H1 (cell line): ENCODE data around the gene DDR2. TPM values are rescaled to one million over a fixed set of nuclear protein-coding genes. Genes with fewer than 3 reads are reported as not detected.
"Not testable (repeated sequence)": the region's sequence is repeated elsewhere in the genome, so short reads cannot be mapped to it uniquely, and the experiment has no call there.

Experiments used
- CTCF ChIA-PET: fragments of 300-600 bp; sonication (Branson Sonifier 250); formaldehyde crosslinking; loops from one replicate; lab custom pipeline; 2021; ENCODE audit not compliant: partially characterized antibody; lab: Charles Lee
- POLR2A ChIA-PET: fragments of 300-600 bp; sonication (Branson Sonifier 250); formaldehyde crosslinking; loops from one replicate; lab custom pipeline; 2021; ENCODE audit warnings: inconsistent platforms; ENCODE audit not compliant: partially characterized antibody; lab: Charles Lee
- DNase-seq, 2 experiments: peaks; one replicate each; pipeline versions ENCODE4 v3.0.0 to v3.0.0-alpha.2; 2010 to 2022; ENCODE audit warnings: low spot score in 2 of 2, low read depth in 1 of 2, mixed read lengths in 1 of 2
- FAIRE-seq: peaks from 2 replicates; lab custom pipeline; 2011; peaks lifted over from hg19 to GRCh38; lab: Jason Lieb, UNC
- H2AFZ ChIP-seq: 2 replicates; pipeline ENCODE4 v1.8.1; 2012; ENCODE audit warnings: low read length, inconsistent platforms
- H2AK5ac ChIP-seq: 2 replicates; pipeline ENCODE4 v1.6.1; 2013; ENCODE audit warnings: low read depth, low read length
- H2BK120ac ChIP-seq: replicated peaks from 2 replicates; pipeline ENCODE3; 2013; ENCODE audit warnings: low read depth, low read length, inconsistent platforms
- H2BK12ac ChIP-seq: 2 replicates; pipeline ENCODE4 v1.6.1; 2013; ENCODE audit warnings: low read depth, low read length
- H2BK15ac ChIP-seq: 2 replicates; pipeline ENCODE4 v1.6.1; 2013; ENCODE audit warnings: low read length
- H2BK20ac ChIP-seq: 2 replicates; pipeline ENCODE4 v1.6.1; 2013; ENCODE audit warnings: low read length
- H2BK5ac ChIP-seq: 2 replicates; pipeline ENCODE4 v1.6.1; 2013; ENCODE audit warnings: low read depth, low read length
- H3K14ac ChIP-seq: 2 replicates; pipeline ENCODE4 v1.6.1; 2013; ENCODE audit warnings: inconsistent platforms; ENCODE audit not compliant: insufficient read length
- H3K18ac ChIP-seq: 2 replicates; pipeline ENCODE4 v1.6.1; 2013; ENCODE audit warnings: low read length; ENCODE audit errors: extremely low read depth
- H3K23ac ChIP-seq: 2 replicates; pipeline ENCODE4 v1.6.1; 2013; ENCODE audit warnings: inconsistent platforms; ENCODE audit not compliant: insufficient read length
- H3K23me2 ChIP-seq: 2 replicates; pipeline ENCODE4 v1.6.1; 2013; ENCODE audit warnings: low read depth, low read length
- H3K27ac ChIP-seq: 2 replicates; pipeline ENCODE4 v1.6.1; 2011; ENCODE audit warnings: low read depth, low read length, inconsistent platforms
- H3K27me3 ChIP-seq, 4 experiments: replicated peaks in 1 of 4; 1 replicate in 1 of 4; 2 replicates in 3 of 4; pipeline versions ENCODE4 v1.6.1 to v1.8.1; 2011 to 2013; ENCODE audit warnings: low read length in 3 of 4, mild to moderate bottlenecking in 3 of 4, inconsistent platforms in 2 of 4, mixed read lengths in 2 of 4, moderate library complexity in 1 of 4; ENCODE audit not compliant: control insufficient read depth in 3 of 4, insufficient read depth in 3 of 4; ENCODE audit errors: extremely low read depth in 1 of 4
- H3K36me3 ChIP-seq, 4 experiments: 2 replicates each; pipeline versions ENCODE4 v1.6.1 to v1.8.1; 2011 to 2013; ENCODE audit warnings: mild to moderate bottlenecking in 4 of 4, low read length in 3 of 4, moderate library complexity in 2 of 4, control low read depth in 1 of 4, inconsistent platforms in 1 of 4; ENCODE audit not compliant: insufficient read depth in 4 of 4, control insufficient read depth in 2 of 4
- H3K4ac ChIP-seq: replicated peaks from 2 replicates; pipeline ENCODE3; 2013; ENCODE audit warnings: low read length, low read depth, mixed read lengths, inconsistent platforms; ENCODE audit not compliant: insufficient read length
- H3K4me1 ChIP-seq, 4 experiments: replicated peaks in 1 of 4; 1 replicate in 1 of 4; 2 replicates in 3 of 4; pipeline versions ENCODE4 v1.6.1 to v1.8.1; 2011 to 2013; ENCODE audit warnings: low read length in 3 of 4, inconsistent platforms in 2 of 4, mixed read lengths in 1 of 4; ENCODE audit not compliant: insufficient read depth in 4 of 4, control insufficient read depth in 3 of 4
- H3K4me2 ChIP-seq, 2 experiments: 2 replicates each; pipeline versions ENCODE4 v1.6.1 to v1.8.1; 2011 to 2013; ENCODE audit warnings: low read depth in 2 of 2, low read length in 2 of 2, control low read depth in 1 of 2, inconsistent platforms in 1 of 2, mild to moderate bottlenecking in 1 of 2; ENCODE audit not compliant: insufficient read depth in 1 of 2
- H3K4me3 ChIP-seq, 4 experiments: fragments of 200-600, 300-600 bp in 1 of 4; sonication (generic), shearing (Covaris generic), sonication (Bioruptor Twin) in 1 of 4; 2 replicates each; pipeline versions ENCODE4 v1.5.1 to v1.8.1; 2011 to 2016; ENCODE audit warnings: low read length in 4 of 4, low read depth in 3 of 4, control low read depth in 2 of 4, inconsistent platforms in 2 of 4, mild to moderate bottlenecking in 2 of 4, mixed read lengths in 1 of 4, moderate library complexity in 1 of 4; ENCODE audit not compliant: insufficient read depth in 2 of 4; ENCODE audit errors: extremely low read depth in 1 of 4
- H3K56ac ChIP-seq: replicated peaks from 2 replicates; pipeline ENCODE3; 2013; ENCODE audit warnings: low read depth, mild to moderate bottlenecking, mixed read lengths, low read length, inconsistent platforms; ENCODE audit not compliant: insufficient read length
- H3K79me1 ChIP-seq: 2 replicates; pipeline ENCODE4 v1.6.1; 2013; ENCODE audit warnings: low read depth, low read length, control low read depth
- H3K79me2 ChIP-seq, 2 experiments: 2 replicates each; pipeline versions ENCODE4 v1.6.1 to v1.8.1; 2012 to 2013; ENCODE audit warnings: low read length in 2 of 2, mild to moderate bottlenecking in 2 of 2, inconsistent platforms in 1 of 2; ENCODE audit not compliant: insufficient read depth in 2 of 2, control insufficient read depth in 1 of 2
- H3K9ac ChIP-seq, 4 experiments: replicated peaks in 1 of 4; 1 replicate in 1 of 4; 2 replicates in 3 of 4; pipeline versions ENCODE4 v1.6.1 to v1.8.1; 2011 to 2013; ENCODE audit warnings: low read depth in 3 of 4, low read length in 3 of 4, control low read depth in 2 of 4, mild to moderate bottlenecking in 2 of 4, moderate library complexity in 2 of 4, inconsistent platforms in 1 of 4; ENCODE audit errors: extremely low read depth in 1 of 4
- H3K9me3 ChIP-seq, 2 experiments: 2 replicates each; pipeline versions ENCODE4 v1.6.1 to v1.8.1; 2012 to 2013; ENCODE audit warnings: mild to moderate bottlenecking in 2 of 2, moderate library complexity in 2 of 2, control low read depth in 1 of 2, inconsistent platforms in 1 of 2, low read depth in 1 of 2, low read length in 1 of 2, mixed read lengths in 1 of 2; ENCODE audit not compliant: insufficient read depth in 2 of 2
- H4K20me1 ChIP-seq, 2 experiments: replicated peaks in 1 of 2; 2 replicates each; pipeline versions ENCODE3 to v1.8.1; 2011 to 2013; ENCODE audit warnings: inconsistent platforms in 2 of 2, low read length in 2 of 2, mild to moderate bottlenecking in 1 of 2; ENCODE audit not compliant: insufficient read depth in 2 of 2, control insufficient read depth in 1 of 2
- H4K5ac ChIP-seq: 2 replicates; pipeline ENCODE4 v1.6.1; 2013; ENCODE audit warnings: low read length, low read depth, mixed read lengths, inconsistent platforms; ENCODE audit not compliant: insufficient read length
- H4K8ac ChIP-seq: 2 replicates; pipeline ENCODE4 v1.8.0; 2013; ENCODE audit warnings: mild to moderate bottlenecking, moderate library complexity, low read length, inconsistent platforms; ENCODE audit not compliant: insufficient read depth; ENCODE audit errors: extremely low read depth
- H4K91ac ChIP-seq: replicated peaks from 2 replicates; pipeline ENCODE3; 2013; ENCODE audit warnings: low read length, mixed read lengths, inconsistent platforms; ENCODE audit not compliant: insufficient read length
- WGBS, 2 experiments: shearing (Covaris generic) in 1 of 2; methylation state at CpG; one replicate each; pipeline versions ENCODE4 v1.1.6 to v1.1.7; 2013 to 2015; ENCODE audit warnings: low lambda C conversion rate in 2 of 2, mixed read lengths in 2 of 2, inconsistent platforms in 1 of 2, low coverage in 1 of 2, missing lambda C conversion rate in 1 of 2; ENCODE audit not compliant: insufficient replicate concordance in 2 of 2, insufficient coverage in 1 of 2, insufficient read length in 1 of 2; ENCODE audit errors: extremely low coverage in 1 of 2, missing lambda C conversion rate in 1 of 2; 5-methylcytosine and 5-hydroxymethylcytosine counted together
- polyA plus RNA-seq, 7 experiments: library from polyadenylated mRNA; depleted of rRNA in 3 of 7; stranded (reverse) in 5 of 7; unstranded in 2 of 7; fragments of >200 nt in 5 of 7; fragments of 200-250 nt in 2 of 7; gene quantifications; 1 replicate in 5 of 7; 2 replicates in 1 of 7; 4 replicates in 1 of 7; pipeline versions ENCODE4 v1.2.1 to v1.2.3, GENCODE V29; 2011 to 2013; ENCODE audit warnings: missing spikeins in 2 of 7, mixed read lengths in 2 of 7
- total RNA-seq: library from RNA; stranded (reverse); fragmentation: NEBNext Ultra II Directional; extraction: Animal tissue kit (Norgen Biotek cat#: 25700); gene quantifications from 2 replicates; pipeline ENCODE4 v1.2.1, GENCODE V29; 2021

Gene DDR2
- total and polyA plus RNA-seq, 2 of the 8 experiments (the other 6 are each of a cell fraction or from before 2014, with no cell fraction given), result 1.00 to 2.1 TPM

DNA sequence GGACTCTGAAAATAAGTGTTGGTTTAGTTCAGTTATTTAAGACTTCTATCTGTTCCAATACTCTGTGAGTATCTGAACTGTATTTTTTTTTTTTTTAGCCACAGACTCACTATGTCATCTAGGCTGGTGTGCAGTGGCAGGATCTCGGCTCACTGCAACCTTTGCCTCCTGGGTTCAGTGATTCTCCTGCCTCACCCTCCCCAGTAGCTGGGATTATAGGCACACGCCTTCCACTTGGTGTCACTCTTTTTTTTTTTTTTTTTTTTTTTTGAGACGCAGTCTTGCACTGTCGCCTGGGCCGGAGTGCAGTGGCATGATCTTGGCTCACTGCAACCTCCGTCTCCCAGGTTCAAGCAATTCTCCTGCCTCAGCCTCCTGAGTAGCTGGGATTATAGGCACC is 49.4 kb upstream of the DDR2 start:
- H3K23me2 ChIP-seq, H2BK120ac ChIP-seq, H4K5ac ChIP-seq, H3K36me3 ChIP-seq, H3K79me1 ChIP-seq, H3K23ac ChIP-seq, H2BK20ac ChIP-seq, H2AFZ ChIP-seq, H3K27me3 ChIP-seq, H4K8ac ChIP-seq, H3K9ac ChIP-seq, H3K27ac ChIP-seq, H3K9me3 ChIP-seq, H3K4me1 ChIP-seq, H3K14ac ChIP-seq, FAIRE-seq, POLR2A ChIA-PET, H2BK15ac ChIP-seq, H4K20me1 ChIP-seq, H3K4ac ChIP-seq, H2BK5ac ChIP-seq, H3K56ac ChIP-seq, H3K79me2 ChIP-seq, H3K4me3 ChIP-seq, H3K18ac ChIP-seq, H3K4me2 ChIP-seq, H2BK12ac ChIP-seq, H4K91ac ChIP-seq, DNase-seq, H2AK5ac ChIP-seq: not testable (repeated sequence)
- 92% methylated on average over 1 of the region's 6 CpGs; no CpG with 5 or more reads in 1 of the 2 experiments for WGBS, 2 experiments
- CTCF ChIA-PET, result interaction anchor here (0.7 to 1.9 kb wide), 4 partner anchors 11 to 578 kb away, joined by 3 to 8 read pairs (median 4); no protein-coding TSS in a partner anchor

DNA sequence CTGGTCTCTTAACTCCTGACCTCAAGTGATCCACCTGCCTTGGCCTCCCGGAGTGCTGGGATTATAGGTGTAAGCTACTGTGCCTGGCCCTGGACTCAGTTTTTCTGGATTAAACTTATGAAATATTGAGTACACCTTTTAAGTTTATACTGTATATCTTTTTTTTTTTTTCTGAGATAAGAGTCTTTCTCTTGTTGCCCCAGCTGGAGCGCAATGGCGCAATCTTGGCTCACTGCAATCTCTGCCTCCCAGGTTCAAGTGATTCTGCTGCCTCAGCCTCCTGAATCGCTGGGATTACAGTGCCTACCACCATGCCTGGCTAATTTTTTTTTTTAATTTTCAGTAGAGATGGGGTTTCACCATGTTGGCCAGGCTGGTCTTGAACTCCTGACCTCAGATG is 47.2 kb upstream of the DDR2 start:
- not testable (repeated sequence) for H2BK15ac ChIP-seq, H3K23ac ChIP-seq, H2BK5ac ChIP-seq, H3K4me2 ChIP-seq, H3K14ac ChIP-seq, H3K36me3 ChIP-seq, H2BK120ac ChIP-seq, H3K4me3 ChIP-seq, H3K9me3 ChIP-seq, H3K23me2 ChIP-seq, FAIRE-seq, H3K79me2 ChIP-seq, H4K8ac ChIP-seq, H3K4me1 ChIP-seq, H3K79me1 ChIP-seq, H3K9ac ChIP-seq, H3K27me3 ChIP-seq, H2AK5ac ChIP-seq, H2BK12ac ChIP-seq, H3K18ac ChIP-seq, H4K20me1 ChIP-seq, H3K27ac ChIP-seq, H4K5ac ChIP-seq, H3K56ac ChIP-seq, DNase-seq, H2BK20ac ChIP-seq, H2AFZ ChIP-seq, H4K91ac ChIP-seq, H3K4ac ChIP-seq
- ChIA-PET CTCF (interaction anchor here (0.6 to 1.2 kb wide), 3 partner anchors 12 to 74 kb away, joined by 3 to 4 read pairs (median 3); no protein-coding TSS in a partner anchor), POLR2A (interaction anchor here (0.7 kb wide), 1 partner anchor 21 kb away, joined by 3 read pairs; no protein-coding TSS in a partner anchor)
- 96% methylated on average over 4 of the region's 4 CpGs; no CpG with 5 or more reads in 1 of the 2 experiments for WGBS, 2 experiments
